A673 (cell line): ENCODE data around the gene HYDIN.

Experiments
- CTCF ChIP-seq: fragments of 300-800, 200-600 bp; sonication (generic); conservative IDR thresholded peaks from 2 replicates; pipeline ENCODE4 v1.5.1; 2017; ENCODE audit warnings: low read depth, mild to moderate bottlenecking, antibody characterized with exemption, low read length, moderate library complexity, mixed read lengths
- EZH2 ChIP-seq: fragments of 200-600 bp; sonication (generic); IDR thresholded peaks from 2 replicates; pipeline ENCODE4 v1.6.1; 2017; ENCODE audit warnings: borderline replicate concordance, low read depth, mild to moderate bottlenecking, mixed read lengths, antibody characterized with exemption, low read length; ENCODE audit not compliant: poor library complexity, severe bottlenecking

GRCh38 chr16:70774261-70774660 lies 456.3 kb downstream of the HYDIN start:
- TF ChIP-seq CTCF, result no peak
- TF ChIP-seq EZH2, result no peak
